GM21528 (cell line): ENCODE measurements around the gene SV2B.
"Not testable (repeated sequence)": the region's sequence is repeated elsewhere in the genome, so short reads cannot be mapped to it uniquely, and the experiment has no call there.

Source experiments
- ATAC-seq: cut with Tn5 transposase; IDR thresholded peaks from one replicate; pipeline ENCODE4 v1.9.1; 2021; ENCODE audit warnings: mild to moderate bottlenecking, moderate library complexity; ENCODE audit not compliant: unreplicated experiment, low FRiP score

Gene SV2B, protein sequence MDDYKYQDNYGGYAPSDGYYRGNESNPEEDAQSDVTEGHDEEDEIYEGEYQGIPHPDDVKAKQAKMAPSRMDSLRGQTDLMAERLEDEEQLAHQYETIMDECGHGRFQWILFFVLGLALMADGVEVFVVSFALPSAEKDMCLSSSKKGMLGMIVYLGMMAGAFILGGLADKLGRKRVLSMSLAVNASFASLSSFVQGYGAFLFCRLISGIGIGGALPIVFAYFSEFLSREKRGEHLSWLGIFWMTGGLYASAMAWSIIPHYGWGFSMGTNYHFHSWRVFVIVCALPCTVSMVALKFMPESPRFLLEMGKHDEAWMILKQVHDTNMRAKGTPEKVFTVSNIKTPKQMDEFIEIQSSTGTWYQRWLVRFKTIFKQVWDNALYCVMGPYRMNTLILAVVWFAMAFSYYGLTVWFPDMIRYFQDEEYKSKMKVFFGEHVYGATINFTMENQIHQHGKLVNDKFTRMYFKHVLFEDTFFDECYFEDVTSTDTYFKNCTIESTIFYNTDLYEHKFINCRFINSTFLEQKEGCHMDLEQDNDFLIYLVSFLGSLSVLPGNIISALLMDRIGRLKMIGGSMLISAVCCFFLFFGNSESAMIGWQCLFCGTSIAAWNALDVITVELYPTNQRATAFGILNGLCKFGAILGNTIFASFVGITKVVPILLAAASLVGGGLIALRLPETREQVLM

DNA sequence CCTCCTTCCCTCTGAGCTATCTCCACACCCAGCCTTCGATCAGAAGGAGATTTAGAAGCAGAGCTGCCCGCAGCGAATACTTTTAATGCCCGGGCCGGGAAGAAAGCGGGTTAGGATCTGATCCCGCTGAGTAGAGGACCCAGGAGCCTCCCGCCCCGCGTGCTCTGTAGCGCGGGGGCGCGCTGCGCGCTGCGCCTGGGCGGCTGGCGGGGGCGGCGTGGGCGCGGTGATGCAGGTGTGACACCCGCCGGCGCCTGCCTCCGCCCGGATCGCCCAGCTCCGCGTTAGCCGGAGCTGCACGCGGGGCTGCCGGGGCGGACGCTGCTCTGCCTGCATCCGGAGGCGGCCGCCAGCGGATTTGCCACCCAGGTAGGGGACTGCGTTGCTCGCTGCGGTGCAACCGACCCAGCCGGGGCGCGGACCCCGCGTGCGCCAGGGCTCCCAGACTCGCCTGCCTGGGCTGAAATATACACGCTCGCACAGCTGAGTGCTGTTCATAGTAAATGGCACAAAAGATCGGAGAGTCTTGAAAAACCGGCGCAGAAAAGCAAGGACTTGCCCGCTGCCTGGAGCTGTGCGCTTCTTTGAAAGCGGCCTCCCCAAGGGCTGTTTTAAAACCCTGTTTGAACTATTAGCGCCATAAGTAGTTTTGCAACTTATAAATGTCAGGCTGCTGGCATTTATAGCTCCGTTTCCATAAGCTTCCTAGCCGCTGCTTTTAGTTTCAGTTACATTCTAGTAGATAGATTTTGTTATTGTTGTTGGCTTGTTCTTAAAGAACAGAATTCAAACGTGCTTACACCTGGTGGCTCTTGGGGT, at the start of gene SV2B:
Gene SV2B, plus strand, starts transcription at position 263 of the 819 bp plus-strand sequence. CDS start 126,007 bp downstream, outside the sequence.
- peak; percentile 70 for ATAC-seq

DNA sequence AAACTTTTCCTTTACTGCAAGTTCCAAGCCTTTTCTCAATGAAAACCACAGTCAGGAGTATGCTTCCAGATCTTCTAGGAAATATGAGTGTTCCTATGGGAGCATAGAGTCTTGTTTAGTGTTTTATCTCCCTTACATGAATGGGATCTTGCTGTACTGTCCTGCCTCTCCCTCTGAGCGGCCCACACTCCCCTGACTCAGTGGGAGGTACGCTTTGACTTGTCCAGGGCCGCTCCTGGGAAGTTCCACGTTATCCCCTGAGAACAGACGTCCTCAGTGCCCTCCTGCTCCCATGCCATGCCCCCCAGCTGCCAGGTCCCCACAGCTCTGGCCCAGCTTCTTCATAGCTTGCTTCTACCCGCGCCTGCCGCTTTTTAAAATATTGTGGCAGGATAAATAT, 48.8 kb upstream of the SV2B start:
- no peak for ATAC-seq

DNA sequence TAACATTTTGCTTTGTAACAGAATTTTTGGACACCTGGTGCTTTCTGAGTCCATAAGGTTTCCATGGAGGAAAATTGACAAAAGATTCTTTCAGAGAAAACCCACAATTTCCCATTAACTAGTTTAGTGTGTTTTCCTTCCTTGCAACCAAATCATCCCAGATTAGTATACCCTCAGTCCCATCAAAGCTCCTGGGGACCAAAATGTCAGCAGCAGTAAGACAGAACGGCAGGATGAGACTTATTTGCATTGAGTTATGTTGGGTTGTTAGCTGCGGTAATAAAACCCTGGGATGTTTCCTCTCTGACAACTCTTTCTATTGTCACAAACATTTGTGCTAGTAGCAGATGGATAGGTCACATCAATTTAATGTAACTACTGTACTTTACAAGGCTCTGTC, 45.2 kb upstream of the SV2B start:
- ATAC-seq: no peak

DNA sequence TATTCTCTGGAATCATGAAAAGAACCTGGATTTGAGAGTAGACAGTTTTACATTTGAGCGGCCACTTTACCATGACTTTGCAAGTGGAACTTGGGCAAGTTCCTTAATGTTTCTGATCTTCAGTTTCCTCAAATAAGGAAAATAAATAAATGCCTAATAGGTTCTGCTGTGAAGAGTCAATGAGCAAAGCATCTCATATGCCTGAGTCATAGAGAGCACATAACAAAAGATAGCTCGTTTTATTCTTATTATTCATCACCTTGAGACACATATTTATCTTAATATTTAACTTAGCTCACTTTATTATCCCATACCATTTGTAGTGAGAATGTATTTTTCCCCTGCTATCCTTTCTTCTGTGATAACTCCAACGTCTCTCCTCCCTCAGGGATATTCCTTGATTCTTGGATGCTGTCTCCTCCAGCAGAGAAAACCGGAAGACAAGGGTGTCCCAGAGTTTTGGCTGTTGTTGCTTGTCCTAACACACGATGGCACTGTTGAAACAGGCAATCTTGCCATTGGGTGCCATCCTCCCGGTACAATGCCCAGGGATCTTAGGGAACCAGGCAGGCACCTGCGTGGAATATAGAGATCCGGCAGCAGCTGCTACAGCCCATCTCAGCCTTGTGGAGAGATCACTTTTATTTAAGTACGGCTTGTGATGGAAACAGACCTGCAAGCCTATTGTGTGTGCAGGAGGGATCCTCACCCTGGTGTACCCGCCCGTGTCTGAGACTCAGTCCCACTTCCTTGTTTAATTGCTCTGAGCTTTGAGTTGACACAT, 44.3 kb upstream of the SV2B start:
- ATAC-seq: no peak

DNA sequence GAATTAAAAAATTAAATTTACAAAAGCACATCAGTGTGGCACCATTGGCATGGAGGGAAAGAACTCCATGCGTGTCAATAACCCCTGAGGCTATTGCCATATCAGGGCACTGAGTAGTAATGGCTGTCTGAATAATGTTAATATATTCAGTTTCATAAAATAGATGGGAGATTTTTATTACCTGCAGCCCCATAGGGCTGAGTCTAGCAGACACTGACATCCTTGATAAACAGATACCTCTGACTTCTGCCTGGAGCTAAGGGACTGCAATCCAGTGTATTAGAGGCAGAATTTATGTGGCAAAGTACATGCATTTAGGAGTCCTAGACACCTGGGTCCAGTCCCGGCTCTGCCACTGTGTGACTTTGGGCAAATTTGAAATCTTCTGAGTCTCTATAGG, 38.8 kb upstream of the SV2B start:
- no peak for ATAC-seq

DNA sequence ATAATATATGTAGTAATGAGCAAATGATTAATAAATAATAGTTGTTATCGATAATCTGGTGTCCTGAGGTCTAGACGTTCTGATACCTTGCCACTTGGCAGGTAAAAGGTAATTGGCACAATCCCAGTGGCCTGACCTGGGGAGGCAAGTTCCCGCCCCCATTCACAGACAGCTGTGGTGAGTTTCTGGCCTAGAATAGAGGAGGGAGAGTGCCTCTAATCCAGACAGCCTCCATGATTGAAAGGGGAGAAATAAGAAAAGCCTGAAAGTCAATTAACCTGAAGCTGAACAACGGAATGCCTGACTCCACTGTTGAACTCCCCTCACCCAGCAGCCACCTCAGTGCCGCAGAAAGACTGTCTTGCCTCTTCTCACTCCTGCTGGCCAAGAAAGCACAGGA, 38.1 kb upstream of the SV2B start:
- no peak for ATAC-seq

DNA sequence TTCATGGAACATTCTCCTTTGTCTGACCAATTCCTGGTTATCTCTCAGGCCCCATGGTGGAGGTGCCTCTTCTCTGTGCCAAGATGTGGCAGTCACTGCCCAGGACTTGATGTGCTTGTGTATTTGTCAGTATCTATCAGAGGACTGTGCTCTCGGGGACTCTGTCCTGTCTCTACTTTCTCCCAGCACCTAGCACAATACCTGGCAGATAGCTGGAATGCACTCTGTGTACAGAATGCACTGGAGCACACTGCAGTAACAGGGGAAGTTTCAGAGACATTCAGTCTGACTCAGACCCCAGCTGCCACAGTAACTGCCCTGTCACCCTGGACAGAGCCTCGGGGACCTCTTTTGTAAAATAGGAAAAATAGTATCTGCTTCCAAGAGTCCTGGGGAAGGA, 34.6 kb upstream of the SV2B start:
- no peak for ATAC-seq

DNA sequence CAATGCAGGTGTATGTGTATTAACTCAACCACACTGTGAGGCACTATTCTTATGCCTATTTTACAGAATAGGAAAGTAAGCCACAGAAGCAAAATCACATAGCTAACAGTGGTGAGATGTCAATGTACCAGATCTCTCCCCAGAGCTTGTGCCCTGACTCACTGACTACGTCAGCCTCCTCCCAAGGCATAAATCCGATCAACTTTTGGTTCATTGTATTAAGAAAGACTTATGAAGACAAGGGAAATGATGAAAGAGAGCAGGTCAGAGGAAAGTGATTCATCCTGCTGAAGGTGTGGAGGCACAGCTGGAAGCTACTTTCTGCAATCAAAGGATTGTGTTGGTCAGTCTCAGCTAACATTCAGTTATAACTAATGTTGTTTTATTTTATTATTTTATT, 33.0 kb upstream of the SV2B start:
- ATAC-seq: no peak

DNA sequence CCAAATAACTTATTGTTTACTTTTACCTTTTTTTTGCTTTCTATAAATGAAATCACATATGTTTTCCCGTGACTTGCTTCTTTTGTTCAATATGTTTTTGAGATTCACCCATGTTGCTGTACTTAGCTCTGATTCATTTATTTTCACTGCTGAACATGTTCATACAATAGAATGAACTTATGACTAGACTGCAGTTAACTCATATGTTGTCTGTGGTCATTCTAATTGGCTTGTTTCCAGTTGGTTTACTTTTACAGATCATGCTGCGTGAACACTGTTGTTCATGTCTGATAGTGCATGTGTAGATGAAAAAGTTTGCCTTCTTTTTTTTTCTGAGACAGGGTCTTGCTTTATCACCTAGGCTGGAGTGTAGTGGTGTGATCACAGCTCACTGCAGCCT, 31.6 kb upstream of the SV2B start:
- ATAC-seq: no peak

DNA sequence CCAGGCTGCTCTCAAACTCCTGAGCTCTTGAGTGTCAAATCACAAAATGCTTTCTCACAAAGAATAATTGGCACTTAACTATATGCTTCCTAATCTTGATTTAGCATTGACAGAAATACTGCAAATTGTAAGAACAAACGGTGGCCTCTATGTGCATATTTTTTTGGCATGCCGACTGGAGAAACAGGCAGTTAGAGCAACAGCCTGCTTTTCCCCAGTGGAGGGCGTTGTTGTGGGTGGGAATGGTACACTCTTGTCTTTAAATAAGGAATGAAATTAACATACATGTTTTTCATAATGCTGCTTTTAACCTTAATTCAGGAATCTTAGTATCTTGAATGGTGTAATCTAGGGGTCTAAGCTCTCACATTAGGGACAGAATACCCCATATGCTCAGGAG, 31.1 kb upstream of the SV2B start:
- ATAC-seq: no peak

DNA sequence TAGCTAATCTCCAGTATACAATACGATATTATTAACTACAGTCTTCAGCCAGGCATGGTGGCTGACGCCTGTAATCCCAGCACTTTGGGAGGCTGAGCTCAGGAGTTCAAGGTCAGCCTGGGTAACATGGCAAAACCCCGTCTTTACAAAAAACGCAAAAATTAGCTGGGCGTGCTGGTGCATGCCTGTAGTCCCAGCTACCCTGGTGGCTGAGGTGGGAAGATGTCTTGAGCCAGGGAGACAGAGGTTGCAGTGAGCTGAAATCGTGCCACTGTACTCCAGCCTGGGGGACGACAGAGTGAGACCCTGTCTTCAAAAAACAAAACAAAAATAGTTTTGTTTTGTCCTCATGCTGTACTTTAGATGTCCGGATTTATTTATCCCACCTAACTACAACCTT, 29.2 kb upstream of the SV2B start:
- ATAC-seq: no peak

DNA sequence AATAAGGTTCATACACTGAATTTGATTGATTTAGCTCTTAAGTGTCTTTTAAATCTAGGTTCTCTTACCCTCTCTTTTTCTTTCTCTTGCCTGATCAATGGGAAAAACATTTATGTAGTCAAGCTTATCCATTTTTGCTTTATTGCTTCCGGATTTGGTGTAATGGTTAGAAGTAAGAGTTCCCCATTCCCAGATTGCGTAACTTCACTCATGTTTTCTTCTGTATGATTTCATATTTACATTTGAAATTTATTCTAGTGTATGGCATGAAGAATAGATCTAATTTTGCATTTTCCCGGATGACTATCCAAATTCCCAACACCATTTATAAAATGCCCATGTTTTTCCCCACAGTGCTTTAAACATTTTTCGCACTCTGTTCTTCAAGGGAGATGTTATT, 27.9 kb upstream of the SV2B start:
- ATAC-seq: no peak

DNA sequence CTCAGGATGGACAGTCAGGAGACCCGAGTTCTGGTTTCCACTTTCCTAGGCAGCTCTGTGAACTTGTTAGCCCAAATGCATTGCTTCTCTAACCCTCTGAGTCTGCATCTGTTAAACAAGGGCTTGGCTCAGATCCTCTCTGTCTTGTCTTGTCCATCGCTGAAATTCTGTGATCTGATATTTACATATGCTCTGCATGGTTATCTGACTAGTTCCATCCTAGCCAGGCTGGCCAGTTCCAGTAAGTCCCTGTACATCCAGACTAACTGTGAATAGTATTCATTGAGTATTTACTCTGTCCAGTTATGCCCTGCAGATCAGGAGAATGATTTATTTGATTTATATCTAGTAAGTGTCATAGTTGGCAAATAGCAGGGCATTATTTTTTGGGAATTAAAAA, 27.0 kb upstream of the SV2B start:
- ATAC-seq: no peak

DNA sequence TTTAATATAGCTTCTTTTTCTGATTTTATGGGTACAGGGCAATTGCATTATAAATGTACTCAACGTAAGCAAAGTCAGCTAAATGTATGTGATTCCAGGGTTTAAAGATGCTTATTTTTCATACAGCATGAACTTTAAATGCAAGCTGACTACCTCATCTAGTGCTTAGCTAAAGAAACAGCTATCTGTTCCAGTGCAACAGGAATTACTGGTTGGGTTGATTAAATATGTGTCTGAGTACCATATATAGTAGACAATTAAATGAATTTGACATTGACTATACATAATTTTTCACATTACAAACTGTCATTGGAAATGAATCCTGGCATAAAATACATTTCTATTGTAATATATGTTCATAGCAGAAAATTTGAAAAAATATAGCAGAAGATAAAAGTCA, 26.3 kb upstream of the SV2B start:
- ATAC-seq: no peak

DNA sequence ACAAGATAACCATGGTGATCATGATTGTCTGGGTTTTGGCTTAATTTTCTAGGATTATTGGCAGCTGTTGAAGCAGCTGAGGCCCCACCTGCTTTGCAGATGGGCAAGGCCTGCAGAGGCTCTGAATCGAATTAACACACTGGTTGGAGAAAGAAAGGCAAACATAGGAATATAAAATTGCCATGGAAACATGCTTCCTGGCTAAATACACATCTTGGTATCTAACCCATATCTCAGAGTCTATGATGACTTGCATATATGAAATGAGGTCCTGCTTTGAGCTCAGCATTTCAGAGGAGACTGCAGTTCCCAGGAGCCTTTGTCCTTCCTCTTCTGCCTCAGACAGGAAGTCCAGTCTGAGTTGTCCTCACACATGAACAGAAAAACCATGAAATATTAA, 24.3 kb upstream of the SV2B start:
- ATAC-seq: no peak

DNA sequence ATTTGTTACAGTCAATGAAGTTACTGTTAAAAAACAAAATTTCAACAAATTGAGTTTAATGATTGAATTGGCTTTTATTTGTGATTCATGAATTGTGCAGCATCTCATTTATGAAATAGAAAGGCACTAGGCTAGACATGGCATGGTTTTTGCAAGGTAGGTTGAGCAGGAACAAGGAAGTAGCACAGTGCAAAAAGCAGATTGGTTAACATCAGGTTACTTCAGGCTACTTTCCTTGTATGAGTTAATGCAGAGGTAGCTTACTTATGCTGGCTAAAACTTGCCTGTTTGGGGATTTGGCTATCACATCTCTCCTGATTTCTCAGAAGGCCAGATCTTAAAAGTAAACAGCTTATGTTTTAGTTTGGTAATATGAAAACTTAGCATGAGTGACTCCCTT, 23.0 kb upstream of the SV2B start:
- no peak for ATAC-seq

DNA sequence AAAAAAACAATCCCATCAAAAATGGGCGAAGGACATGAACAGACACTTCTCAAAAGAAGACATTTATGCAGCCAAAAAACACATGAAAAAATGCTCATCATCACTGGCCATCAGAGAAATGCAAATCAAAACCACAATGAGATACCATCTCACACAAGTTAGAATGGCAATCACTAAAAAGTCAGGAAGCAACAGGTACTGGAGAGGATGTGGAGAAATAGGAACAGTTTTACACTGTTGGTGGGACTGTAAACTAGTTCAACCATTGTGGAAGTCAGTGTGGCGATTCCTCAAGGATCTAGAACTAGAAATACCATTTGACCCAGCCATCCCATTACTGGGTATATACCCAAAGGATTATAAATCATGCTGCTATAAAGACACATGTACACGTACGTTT, 6.2 kb upstream of the SV2B start:
- not testable (repeated sequence) for ATAC-seq

DNA sequence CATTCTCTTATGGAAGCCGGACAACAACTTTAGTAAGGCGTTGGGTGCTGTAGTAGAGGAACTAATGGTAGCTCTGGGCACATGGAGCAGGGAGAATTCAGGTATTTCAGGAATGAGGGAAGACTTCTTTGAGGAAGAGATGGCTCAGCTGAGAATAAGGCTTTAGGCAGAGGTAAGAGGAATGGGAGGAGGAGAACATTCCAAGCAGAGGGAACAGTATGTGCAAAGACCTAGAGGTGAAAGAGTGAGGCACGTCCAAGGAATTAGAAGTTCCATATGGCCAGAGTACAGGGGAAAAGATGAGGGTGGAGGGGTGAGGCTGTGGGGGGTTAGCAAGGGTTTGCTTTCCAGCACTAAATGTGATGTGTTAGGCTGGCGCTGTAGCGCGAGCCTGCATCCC, 1.6 kb upstream of the SV2B start:
- no peak for ATAC-seq

DNA sequence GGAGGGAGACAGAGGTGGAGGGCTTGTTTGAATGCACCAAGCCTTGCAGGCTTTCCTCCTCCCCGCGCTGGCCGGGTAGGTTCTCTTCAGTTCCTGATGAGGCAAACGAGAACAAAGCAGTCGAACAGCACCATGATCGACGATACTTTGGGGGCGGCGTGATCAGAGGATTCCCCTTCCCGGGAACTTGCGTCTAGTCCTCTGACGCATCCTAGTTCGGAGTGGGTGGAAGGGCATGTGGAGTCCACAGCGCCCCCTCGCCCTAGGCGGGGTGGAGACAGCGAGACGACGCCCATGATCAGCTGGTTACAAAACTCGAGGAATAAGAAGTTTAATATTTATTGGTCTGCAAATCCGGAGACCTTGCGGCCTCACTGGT, 452 bp upstream of the SV2B start:
- no peak for ATAC-seq

DNA sequence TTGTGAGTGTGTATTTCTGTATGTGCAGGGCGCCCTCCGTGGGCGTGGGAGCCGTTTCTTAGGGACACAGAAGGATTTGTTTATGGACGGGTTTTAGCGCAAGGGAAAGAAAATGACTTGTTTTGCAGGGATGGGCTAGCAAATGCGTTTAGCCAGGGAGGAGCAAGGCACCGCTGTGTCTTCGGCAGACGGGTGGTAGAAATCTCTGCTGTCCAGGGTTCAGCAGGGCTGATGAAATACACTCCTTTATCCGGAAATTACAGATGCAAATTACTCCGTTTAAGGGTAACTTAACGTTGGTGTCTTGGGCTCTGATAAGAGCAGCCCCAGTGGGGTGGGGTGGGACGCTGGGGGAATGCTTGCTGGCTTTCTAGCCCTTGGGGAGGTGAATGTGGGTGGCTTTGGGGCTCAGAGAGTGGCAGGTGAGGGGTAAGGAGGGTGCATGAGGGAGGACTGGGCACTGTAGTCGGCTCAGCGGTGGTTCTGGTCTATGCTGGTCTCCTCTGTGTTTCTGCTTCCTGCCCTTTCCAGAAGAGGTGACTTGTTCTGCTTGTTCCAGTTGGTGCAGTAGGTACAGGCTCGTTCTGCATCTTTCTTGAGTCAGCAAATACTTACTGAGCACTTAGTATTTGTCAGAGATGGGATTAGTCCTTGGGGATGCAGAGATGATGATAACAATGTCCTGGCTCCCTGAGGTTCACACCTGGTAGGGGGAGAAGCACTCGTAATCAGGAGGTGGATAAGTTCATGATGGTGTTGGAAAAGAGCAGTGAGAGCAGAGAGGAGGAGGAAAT, 954 bp downstream of the SV2B start:
- ATAC-seq: no peak
